RCC 7860 (cell line): ENCODE measurements around the gene CDC42EP3.

Source experiments
- DNase-seq: peaks from one replicate; pipeline ENCODE4 v3.0.0-alpha.2; 2015; ENCODE audit warnings: low spot score
- FAIRE-seq: peaks from 2 replicates; lab custom pipeline; 2012; peaks lifted over from hg19 to GRCh38; lab: Jason Lieb, UNC

The CDC42EP3 gene

DNA sequence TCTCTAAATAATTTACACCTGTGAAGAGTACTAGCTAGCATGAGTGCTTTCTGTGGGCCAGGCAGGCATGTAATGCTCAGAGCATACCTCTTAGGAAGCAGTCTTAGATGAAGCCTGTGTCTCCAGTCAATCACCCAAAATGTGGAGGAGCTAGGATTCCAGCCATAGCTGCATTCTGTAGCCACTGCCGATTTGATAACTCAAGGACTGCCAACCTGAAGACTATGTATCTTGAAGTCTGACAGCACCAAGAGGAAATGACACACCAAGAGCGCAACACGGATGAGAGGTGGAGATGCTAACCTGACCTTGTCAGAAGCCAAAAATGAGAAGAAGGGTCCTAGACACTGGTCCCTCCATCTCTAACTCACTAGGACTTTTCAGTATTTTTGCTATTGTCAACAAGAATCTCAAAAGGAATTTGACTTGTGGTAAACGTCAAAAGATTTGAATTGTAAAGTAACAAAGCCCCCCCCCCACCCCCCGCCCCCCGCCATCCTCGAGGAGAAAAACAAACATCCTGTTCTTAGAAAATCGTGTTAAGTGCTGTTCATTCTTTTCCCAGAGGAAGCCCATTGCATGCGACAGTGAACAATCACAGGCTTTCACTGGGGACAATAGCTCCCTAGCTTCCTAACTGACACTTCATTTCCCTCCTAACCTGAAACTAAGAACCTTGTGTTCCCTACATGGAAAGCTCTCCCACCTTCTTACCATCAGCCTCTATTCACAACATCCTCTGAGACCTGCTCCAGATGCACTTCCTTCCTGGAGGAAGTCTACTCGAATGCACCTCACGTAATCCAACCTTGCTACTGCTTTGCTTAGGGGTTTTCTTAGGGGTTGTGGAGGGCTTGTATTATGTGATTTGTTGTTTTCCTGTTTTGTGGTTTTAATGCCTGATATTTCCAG is 14.7 kb downstream of the CDC42EP3 start:
- DNase-seq (no peak), FAIRE-seq (no peak)

GRCh38 chr2:37654932-37655841 is 16.3 kb downstream of the CDC42EP3 start:
- DNase-seq = no peak

GRCh38 chr2:37654419-37654818 is 17.0 kb downstream of the CDC42EP3 start:
- FAIRE-seq = no peak
- no peak for DNase-seq

More at GRCh38 chr2:37654932-37655841, 16.3 kb downstream of the CDC42EP3 start:
- FAIRE-seq = no peak

GRCh38 chr2:37653805-37654378 is 17.6 kb downstream of the CDC42EP3 start:
- FAIRE-seq (no peak), DNase-seq (peak; percentile 43)

GRCh38 chr2:37653093-37653492 is 18.3 kb downstream of the CDC42EP3 start:
- FAIRE-seq = no peak
- no peak for DNase-seq

- peak; percentile 93 for FAIRE-seq
These were observed 19.2 kb downstream of the CDC42EP3 start for GRCh38 chr2:37652199-37652640.

DNA sequence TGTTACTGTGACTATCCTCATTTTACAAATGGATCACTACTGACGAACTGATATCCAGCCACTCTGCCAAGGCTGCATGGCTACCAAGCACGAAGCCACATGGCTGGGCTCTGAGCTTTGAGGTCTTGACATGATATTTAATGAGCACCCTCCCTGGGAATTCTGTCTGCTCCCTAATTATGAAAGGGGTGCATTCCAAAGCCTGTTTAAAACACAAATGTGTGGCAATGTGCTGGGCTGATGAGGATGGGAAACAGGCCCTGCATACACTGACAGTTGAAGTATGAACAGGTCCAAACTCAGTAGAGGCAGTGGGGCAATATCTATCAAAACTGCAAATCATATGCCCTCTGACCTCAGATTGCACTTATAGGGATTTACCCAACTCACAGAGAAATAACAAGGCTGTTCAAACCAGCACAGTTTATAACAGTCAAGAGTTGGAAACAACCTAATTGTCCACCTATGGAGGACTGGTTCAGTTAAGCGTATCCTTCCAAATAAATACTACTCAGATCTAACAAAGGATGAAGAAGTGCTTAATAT is 20.8 kb downstream of the CDC42EP3 start:
- no peak for DNase-seq
- no peak for FAIRE-seq

More at GRCh38 chr2:37652199-37652640, 19.2 kb downstream of the CDC42EP3 start:
- peak; percentile 98 for DNase-seq

GRCh38 chr2:37649518-37649917 is 21.9 kb downstream of the CDC42EP3 start:
- no peak for FAIRE-seq
- no peak for DNase-seq

DNA sequence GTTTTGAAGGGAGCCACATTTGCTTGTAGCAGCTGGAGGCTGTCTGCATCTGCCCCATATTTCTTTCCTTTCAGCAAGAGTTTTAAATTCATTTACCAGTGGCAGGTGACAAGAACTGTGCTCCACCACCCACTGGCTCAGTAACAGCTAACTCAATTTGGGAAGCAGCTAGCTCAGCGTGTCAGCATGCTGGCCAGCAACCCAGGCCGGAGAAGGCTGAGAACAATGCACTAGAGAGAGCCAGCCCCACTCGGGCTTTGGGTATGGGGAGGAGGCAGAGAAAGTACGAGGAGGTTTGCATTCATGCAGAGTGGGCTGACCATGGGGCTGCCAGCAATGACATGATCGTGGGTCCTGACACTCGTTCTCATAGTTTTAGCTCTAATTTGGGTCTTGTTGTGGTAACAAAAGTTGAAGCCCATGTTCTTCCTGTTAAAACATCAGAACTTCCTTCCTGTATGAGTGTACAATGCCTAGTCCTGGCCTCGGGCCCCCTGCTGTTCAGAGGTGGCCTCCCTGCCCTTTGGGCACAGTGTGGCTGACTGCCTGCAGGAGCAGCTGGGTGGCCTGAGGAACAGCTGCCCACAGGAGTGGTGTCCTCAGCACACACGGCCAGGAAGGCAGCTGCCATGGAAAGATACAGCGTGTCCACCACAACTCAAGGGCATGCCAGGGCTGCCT is 23.0 kb downstream of the CDC42EP3 start:
- no peak for FAIRE-seq
- DNase-seq = no peak

- DNase-seq = no peak
These were observed 23.5 kb downstream of the CDC42EP3 start for GRCh38 chr2:37647971-37648330.

DNA sequence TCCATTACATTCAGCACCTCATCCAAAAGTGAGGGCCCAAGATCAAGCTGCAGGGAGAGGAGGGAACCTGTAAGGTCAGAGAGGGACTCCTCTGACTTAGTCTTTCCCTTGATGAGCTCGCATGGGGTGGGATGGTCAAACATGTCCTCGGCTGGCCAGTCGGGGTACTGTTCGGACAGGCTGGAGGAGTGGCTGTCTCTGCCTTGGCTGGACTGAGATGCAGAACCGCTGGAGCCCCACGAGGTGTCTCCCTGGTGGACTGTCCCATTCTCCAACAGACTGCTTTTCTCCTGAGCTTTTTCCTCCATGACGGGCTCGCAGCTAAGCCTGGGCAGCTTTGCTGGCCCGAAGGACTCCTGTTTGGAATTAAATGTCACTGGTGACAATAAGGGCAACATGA is 25.6 kb downstream of the CDC42EP3 start:
- DNase-seq (no peak), FAIRE-seq (no peak)

More at GRCh38 chr2:37647971-37648330, 23.5 kb downstream of the CDC42EP3 start:
- no peak for FAIRE-seq

GRCh38 chr2:37645362-37645761 is 26.1 kb downstream of the CDC42EP3 start:
- peak; percentile 44 for DNase-seq
- FAIRE-seq = peak; percentile 43

GRCh38 chr2:37644191-37644590 is 27.3 kb downstream of the CDC42EP3 start:
- DNase-seq (no peak), FAIRE-seq (no peak)

GRCh38 chr2:37643730-37644078 is 27.7 kb downstream of the CDC42EP3 start:
- DNase-seq (no peak), FAIRE-seq (no peak)

GRCh38 chr2:37642907-37643729 is 28.3 kb downstream of the CDC42EP3 start:
- DNase-seq = no peak
- no peak for FAIRE-seq

DNA sequence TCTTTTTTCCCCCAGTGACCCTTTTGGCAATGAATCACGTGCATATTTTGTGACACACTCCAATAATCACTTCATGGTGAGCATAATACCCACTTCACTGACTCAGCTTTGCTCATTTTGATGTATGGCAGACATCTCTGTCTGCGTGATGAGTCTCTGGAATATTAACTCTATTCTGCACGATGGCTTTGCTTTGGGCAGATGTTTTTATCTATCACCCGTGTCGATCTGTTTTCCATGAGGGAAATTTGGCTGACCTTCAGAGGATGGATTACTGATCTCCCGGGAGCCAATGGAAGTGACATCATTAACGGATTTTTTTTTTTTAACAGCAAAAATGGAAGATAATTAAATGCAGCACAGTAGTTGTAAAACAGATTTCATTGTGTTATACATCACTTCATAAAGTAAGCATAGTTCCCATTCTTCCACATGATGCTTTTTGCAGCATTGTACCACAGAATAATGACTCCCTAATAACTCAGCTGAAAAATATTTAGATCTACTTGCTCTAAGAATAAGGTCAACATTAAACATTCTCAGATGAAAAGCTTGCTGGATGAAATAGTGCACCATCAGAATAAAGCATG is 29.8 kb downstream of the CDC42EP3 start:
- peak; percentile 66 for DNase-seq
- peak; percentile 84 for FAIRE-seq

DNA sequence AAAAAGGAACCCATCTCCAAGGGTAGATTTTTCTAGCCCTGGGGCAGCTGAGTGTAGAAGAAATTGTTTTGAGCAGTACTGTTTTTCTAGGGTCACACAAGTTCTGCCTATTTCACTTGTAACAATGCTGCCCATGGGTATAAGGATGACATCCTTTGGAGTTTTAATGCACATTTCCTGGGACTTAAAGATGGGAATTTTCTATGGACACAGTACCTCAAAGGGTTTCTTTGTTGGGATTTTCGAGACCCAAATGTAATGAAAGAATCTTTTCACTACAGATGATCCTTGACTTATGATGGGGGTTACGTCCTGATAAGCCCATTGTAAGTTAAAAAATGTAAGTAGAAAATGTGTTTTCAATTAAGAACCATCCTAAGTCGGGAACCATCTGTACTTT is 31.8 kb downstream of the CDC42EP3 start:
- FAIRE-seq (no peak), DNase-seq (no peak)

DNA sequence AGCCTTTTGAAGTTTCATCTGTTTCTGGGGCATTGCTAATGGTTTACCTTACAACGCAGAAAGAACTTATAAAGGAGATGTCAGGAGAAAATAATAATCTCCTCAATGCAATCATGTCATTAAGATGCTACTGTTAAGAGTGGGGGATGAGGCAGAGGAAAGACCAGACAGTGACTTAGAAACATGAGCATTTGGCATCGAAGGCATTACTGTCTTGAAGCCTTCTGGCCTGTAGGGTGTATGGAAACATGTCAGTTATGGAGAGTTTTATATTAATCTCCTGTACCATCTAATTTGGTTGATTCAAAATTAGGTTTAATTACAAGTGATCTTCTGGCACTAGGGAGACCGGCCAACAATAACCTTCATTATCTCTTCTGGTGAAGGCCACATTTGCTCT is 32.5 kb downstream of the CDC42EP3 start:
- DNase-seq = no peak
- no peak for FAIRE-seq

GRCh38 chr2:37637985-37638384 is 33.5 kb downstream of the CDC42EP3 start:
- DNase-seq (no peak), FAIRE-seq (no peak)
